DND-41 (cell line): Measurements from ENCODE around the gene RALGAPA2.

Source experiments
- ATAC-seq: fragments of 200-7000 bp; cut with Tn5 transposase; 3 replicates; pipeline ENCODE4 v1.9.1; 2021; ENCODE audit warnings: low read depth; ENCODE audit not compliant: insufficient read depth
- DNase-seq: peaks from one replicate; pipeline ENCODE4 v3.0.0-alpha.2; 2020
- H2AFZ ChIP-seq: 2 replicates; pipeline ENCODE4 v1.6.0; 2012; ENCODE audit warnings: low read depth, low read length
- H3K27ac ChIP-seq: 2 replicates; pipeline ENCODE4 v1.5.1; 2012; ENCODE audit warnings: low read length, inconsistent platforms
- H3K27me3 ChIP-seq: fragments of 200-600 bp; sonication (generic); 2 replicates; pipeline ENCODE4 v1.6.0; 2012; ENCODE audit warnings: low read length, mild to moderate bottlenecking, inconsistent platforms; ENCODE audit not compliant: insufficient read depth, poor library complexity
- H3K36me3 ChIP-seq: 2 replicates; pipeline ENCODE4 v1.5.1; 2012; ENCODE audit warnings: low read length, inconsistent platforms; ENCODE audit not compliant: insufficient read depth
- H3K4me1 ChIP-seq: 2 replicates; pipeline ENCODE4 v1.5.1; 2012; ENCODE audit warnings: mild to moderate bottlenecking, low read length; ENCODE audit not compliant: insufficient read depth
- H3K4me2 ChIP-seq: 2 replicates; pipeline ENCODE4 v1.6.0; 2012; ENCODE audit warnings: mild to moderate bottlenecking, moderate library complexity, low read length, inconsistent platforms; ENCODE audit not compliant: insufficient read depth
- H3K4me3 ChIP-seq, 2 experiments: fragments of 200-600 bp in 1 of 2; shearing (Covaris generic) in 1 of 2; 2 replicates each; pipeline ENCODE4 v1.5.1; 2012 to 2016; ENCODE audit warnings: inconsistent platforms in 2 of 2, low read length in 2 of 2, mild to moderate bottlenecking in 2 of 2, low read depth in 1 of 2, moderate library complexity in 1 of 2
- H3K79me2 ChIP-seq: 2 replicates; pipeline ENCODE4 v1.6.0; 2012; ENCODE audit warnings: low read length, inconsistent platforms; ENCODE audit not compliant: insufficient read depth
- H3K9ac ChIP-seq: 2 replicates; pipeline ENCODE4 v1.6.0; 2012; ENCODE audit warnings: low read depth, mild to moderate bottlenecking, inconsistent platforms, low read length, moderate library complexity
- H3K9me3 ChIP-seq: 2 replicates; pipeline ENCODE4 v1.5.1; 2012; ENCODE audit warnings: low read length, moderate library complexity, mild to moderate bottlenecking, inconsistent platforms; ENCODE audit not compliant: insufficient read depth, severe bottlenecking
- H4K20me1 ChIP-seq: 2 replicates; pipeline ENCODE4 v1.6.0; 2012; ENCODE audit warnings: low read length; ENCODE audit not compliant: insufficient read depth
- CTCF ChIP-seq: IDR thresholded peaks from 2 replicates; pipeline ENCODE4 v1.5.1; 2012; ENCODE audit warnings: borderline replicate concordance, low read length, moderate library complexity, mild to moderate bottlenecking; ENCODE audit not compliant: poor library complexity, severe bottlenecking; ENCODE audit errors: extremely low read depth
- EZH2 ChIP-seq: IDR thresholded peaks from 3 replicates; pipeline ENCODE4 v1.6.1; 2012; ENCODE audit warnings: borderline replicate concordance, low read depth, mild to moderate bottlenecking, moderate library complexity, low read length, inconsistent platforms; ENCODE audit not compliant: severe bottlenecking

The RALGAPA2 gene

DNA sequence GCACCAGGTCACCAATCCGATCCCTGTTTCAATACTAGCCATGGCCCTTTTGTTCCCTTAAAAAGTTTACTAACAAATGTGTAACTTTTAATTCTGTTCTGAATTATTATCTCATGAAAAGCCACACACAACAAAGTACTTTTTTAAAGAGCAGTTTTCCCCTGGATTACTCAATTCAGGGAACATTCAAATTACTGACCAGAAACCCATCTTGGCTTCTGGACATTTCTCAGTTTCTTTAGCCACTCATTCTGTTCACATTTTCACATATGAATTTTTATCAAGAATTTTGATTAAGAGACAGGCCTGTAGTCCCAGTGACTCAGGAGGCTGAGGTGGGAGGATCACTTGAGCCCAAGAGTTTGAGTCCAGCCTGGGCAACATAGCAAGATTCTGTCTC, 297.1 kb downstream of the RALGAPA2 start:
- H3K79me2 ChIP-seq: no peaks in the 10 kb centered on the region
- ATAC-seq: no peak
- no peak for DNase-seq
- no peaks in the 10 kb centered on the region; the same call in 1 of the 2 replicates for H3K36me3 ChIP-seq
- no peaks in the 10 kb centered on the region for H3K4me1 ChIP-seq
- H4K20me1 ChIP-seq: no peaks in the 10 kb centered on the region
- no peak overlapping the region for H3K4me3 ChIP-seq
- H3K27ac ChIP-seq: no peak overlapping the region
- no peak overlapping the region for H3K4me2 ChIP-seq
- no peak for TF ChIP-seq EZH2
- TF ChIP-seq CTCF: no peak
- no peaks in the 10 kb centered on the region for H3K9me3 ChIP-seq
- H3K9ac ChIP-seq: no peak overlapping the region
- no peak overlapping the region for H2AFZ ChIP-seq
- no peaks in the 10 kb centered on the region for H3K27me3 ChIP-seq

- Histone ChIP-seq H3K36me3 (no peaks in the 10 kb centered on the region; the same call in 1 of the 2 replicates), H3K27me3 (no peaks in the 10 kb centered on the region), H4K20me1 (no peaks in the 10 kb centered on the region), H3K4me1 (no peaks in the 10 kb centered on the region), H3K27ac (no peak overlapping the region), H3K9me3 (no peaks in the 10 kb centered on the region), H2AFZ (no peak overlapping the region), H3K79me2 (no peaks in the 10 kb centered on the region), H3K9ac (no peak overlapping the region), H3K4me2 (no peak overlapping the region), H3K4me3 (no peak overlapping the region)
- TF ChIP-seq CTCF (no peak), EZH2 (no peak)
- ATAC-seq (no peak), DNase-seq (no peak)
Observed at GRCh38 chr20:20414640-20415220, 297.7 kb downstream of the RALGAPA2 start.

GRCh38 chr20:20413810-20414281, 298.6 kb downstream of the RALGAPA2 start:
- Histone ChIP-seq H4K20me1 (no peaks in the 10 kb centered on the region), H3K36me3 (no peaks in the 10 kb centered on the region; the same call in 1 of the 2 replicates), H3K9ac (no peak overlapping the region), H3K79me2 (no peaks in the 10 kb centered on the region), H3K27ac (no peak overlapping the region), H3K4me1 (no peaks in the 10 kb centered on the region), H3K4me2 (no peak overlapping the region), H3K9me3 (no peaks in the 10 kb centered on the region), H3K27me3 (no peaks in the 10 kb centered on the region), H2AFZ (no peak overlapping the region), H3K4me3 (no peak overlapping the region)
- ATAC-seq (no peak), DNase-seq (no peak)
- TF ChIP-seq CTCF: no peak
